ENCODE measurements around the gene TAF4B. TPM values are rescaled to one million over a fixed set of nuclear protein-coding genes. Genes with fewer than 3 reads are reported as not detected.

TAF4B gene
- total RNA-seq, 4 donors from 2014 or later, result 5.2 to 14.1 (median 8.1) TPM

DNA sequence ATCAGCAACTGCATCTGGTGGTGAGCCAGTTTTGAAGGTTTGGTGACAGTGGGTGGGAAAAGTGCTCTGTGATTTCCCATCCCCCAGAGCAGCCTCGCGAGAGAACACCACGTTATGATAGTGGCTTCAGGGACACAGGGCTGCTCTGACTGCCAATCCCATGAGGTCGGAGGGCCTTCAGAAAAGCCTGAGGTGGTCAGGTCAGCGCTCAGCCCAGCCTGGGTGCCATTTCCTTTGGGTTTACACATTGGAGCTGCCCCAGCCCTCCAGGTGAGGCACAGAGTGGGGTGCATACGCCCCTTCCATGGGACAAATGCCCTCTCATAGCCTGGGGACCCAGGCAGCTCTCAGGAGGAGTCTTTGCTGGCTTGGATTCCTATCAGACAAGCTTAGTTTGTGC is 195.3 kb downstream of the TAF4B start:
- no peaks in the 10 kb centered on the region for H3K36me3 ChIP-seq
- no peak overlapping the region for H3K4me3 ChIP-seq
- H3K27ac ChIP-seq (replicated peaks in 1 of 4), result no peak overlapping the region
- intact Hi-C loops (cut with DNase I), result no loop called here
- WGBS, result 79% methylated on average over 5 of the region's 6 CpGs
- no peaks in the 10 kb centered on the region for H3K27me3 ChIP-seq
- H3K4me1 ChIP-seq, result no peaks in the 10 kb centered on the region
- no peaks in the 10 kb centered on the region for H3K9me3 ChIP-seq
- TF ChIP-seq EP300 (IDR thresholded peaks at IDR 0.05) (no peak), POLR2A (IDR thresholded peaks at IDR 0.05; ENCODE audit: low read depth) (no peak), POLR2AphosphoS5 (IDR thresholded peaks at IDR 0.05) (no peak)
- TF ChIP-seq, protein P1, sequence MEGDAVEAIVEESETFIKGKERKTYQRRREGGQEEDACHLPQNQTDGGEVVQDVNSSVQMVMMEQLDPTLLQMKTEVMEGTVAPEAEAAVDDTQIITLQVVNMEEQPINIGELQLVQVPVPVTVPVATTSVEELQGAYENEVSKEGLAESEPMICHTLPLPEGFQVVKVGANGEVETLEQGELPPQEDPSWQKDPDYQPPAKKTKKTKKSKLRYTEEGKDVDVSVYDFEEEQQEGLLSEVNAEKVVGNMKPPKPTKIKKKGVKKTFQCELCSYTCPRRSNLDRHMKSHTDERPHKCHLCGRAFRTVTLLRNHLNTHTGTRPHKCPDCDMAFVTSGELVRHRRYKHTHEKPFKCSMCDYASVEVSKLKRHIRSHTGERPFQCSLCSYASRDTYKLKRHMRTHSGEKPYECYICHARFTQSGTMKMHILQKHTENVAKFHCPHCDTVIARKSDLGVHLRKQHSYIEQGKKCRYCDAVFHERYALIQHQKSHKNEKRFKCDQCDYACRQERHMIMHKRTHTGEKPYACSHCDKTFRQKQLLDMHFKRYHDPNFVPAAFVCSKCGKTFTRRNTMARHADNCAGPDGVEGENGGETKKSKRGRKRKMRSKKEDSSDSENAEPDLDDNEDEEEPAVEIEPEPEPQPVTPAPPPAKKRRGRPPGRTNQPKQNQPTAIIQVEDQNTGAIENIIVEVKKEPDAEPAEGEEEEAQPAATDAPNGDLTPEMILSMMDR (IDR thresholded peaks at IDR 0.05), result no peak
- DNase-seq (ENCODE audit: extremely low spot score), result peak; percentile 53

DNA sequence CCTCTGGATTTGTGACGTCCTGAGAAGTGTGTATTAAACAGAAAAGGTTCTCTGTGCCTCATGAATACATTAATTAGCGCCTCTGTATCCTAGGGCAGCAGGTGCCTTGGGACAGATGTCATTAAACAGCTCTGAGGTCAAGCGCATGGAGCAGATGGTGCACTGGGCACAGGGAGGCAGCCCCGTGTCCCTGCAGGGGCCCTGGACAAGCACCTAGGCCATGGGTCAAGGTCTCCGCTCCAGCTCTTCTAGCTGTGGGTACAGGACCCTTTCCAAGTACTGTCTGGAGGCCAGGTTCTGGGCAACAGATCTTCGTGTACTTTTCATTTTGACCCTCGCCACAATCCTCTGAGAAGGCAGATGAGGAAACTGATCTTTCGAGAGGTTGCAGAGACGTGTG is 195.7 kb downstream of the TAF4B start:
- no peak for TF ChIP-seq POLR2AphosphoS5 (IDR thresholded peaks at IDR 0.05)
- TF ChIP-seq, protein P1 (IDR thresholded peaks at IDR 0.05), result no peak
- TF ChIP-seq EP300 (IDR thresholded peaks at IDR 0.05), result no peak
- no peak for TF ChIP-seq POLR2A (IDR thresholded peaks at IDR 0.05; ENCODE audit: low read depth)
- Histone ChIP-seq H3K9me3 (no peaks in the 10 kb centered on the region), H3K27me3 (no peaks in the 10 kb centered on the region), H3K4me1 (no peaks in the 10 kb centered on the region), H3K27ac (replicated peaks in 1 of 4) (no peak overlapping the region), H3K4me3 (no peak overlapping the region), H3K36me3 (no peaks in the 10 kb centered on the region)
- DNase-seq (ENCODE audit: extremely low spot score), result no peak
- 90% methylated on average over 8 of the region's 9 CpGs for WGBS
- intact Hi-C loops (cut with DNase I), result no loop called here

DNA sequence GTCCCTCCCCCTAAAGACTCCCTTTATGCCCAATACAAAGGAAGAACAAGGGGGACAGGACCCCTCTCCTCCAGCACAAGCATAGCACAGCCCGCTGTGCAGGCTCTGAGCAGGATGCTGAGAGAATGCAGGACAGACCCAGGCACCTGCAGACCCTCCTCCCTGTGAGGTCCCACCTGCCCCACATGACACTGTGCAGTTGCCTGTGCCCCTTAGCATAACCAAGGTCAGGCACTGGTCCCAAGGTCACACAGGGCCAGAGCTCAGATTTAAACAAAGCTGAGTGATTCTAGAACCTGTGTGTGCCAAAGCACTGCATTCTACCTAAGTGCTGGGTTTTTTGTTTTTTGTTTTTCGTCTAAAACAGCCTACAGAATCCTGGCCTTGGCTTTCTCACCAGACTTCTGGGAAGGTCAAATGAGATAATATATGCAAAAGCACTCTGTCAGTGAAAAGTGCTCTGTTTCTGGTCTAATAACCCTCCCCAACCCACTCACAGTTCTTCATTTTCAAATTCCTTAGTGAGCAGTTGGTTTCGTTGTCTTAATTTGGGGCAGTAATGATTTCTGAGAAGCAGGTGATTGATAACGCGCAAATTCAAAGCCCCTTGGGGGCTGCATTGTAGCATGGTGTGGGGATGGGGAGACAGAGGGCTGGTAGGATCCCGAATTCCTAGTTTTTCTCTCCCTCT is 196.4 kb downstream of the TAF4B start:
- no peaks in the 10 kb centered on the region for H3K4me1 ChIP-seq
- H3K27ac ChIP-seq (replicated peaks in 1 of 4), result no peak overlapping the region
- no peaks in the 10 kb centered on the region for H3K9me3 ChIP-seq
- no peak for TF ChIP-seq POLR2AphosphoS5 (IDR thresholded peaks at IDR 0.05)
- intact Hi-C loops (cut with DNase I), result no loop called here
- 91% methylated on average over 6 of the region's 6 CpGs for WGBS
- no peaks in the 10 kb centered on the region for H3K36me3 ChIP-seq
- no peaks in the 10 kb centered on the region for H3K27me3 ChIP-seq
- DNase-seq (ENCODE audit: extremely low spot score), result peak; percentile 64
- H3K4me3 ChIP-seq, result no peak overlapping the region

DNA sequence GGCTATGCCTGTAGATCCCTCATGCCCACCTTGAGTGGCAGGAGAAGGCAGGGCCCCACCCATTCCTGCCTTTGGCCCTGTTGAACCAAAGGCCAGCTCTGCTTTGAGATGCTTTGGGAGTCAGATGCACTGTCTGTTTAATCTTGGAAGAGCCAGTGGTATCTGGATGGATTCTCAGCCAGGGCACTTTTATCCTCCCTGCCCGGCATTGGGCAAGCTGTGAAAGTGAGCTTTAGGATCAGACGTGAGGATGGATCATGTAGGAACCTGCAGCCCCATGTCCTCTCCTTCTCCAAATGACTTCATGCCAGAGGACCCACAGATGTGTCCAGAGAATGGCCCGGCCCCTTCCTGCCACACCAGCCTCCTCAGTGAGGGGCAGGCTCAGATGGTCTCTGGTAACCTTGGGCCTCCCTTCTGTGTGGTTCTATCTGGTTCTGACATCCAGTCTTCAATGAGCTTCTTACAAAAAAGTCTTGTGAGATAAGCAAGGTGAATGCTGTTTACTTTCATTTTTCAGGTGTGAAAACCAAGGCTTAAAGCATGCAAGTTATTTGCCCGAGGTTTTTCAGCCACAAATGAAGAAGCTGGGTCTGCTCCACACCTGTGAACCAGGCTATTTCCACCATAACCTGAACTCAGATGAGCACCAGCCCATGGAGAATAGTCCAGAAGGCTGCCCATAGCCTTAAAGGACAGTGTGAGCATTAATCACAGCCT is 198.3 kb downstream of the TAF4B start:
- WGBS, result 89% methylated on average over 4 of the region's 4 CpGs
- intact Hi-C loops (cut with DNase I), result no loop called here
- H3K4me1 ChIP-seq, result peaks cover 0 to under 1% (median 0%) of the 10 kb centered on the region in 4 donors

DNA sequence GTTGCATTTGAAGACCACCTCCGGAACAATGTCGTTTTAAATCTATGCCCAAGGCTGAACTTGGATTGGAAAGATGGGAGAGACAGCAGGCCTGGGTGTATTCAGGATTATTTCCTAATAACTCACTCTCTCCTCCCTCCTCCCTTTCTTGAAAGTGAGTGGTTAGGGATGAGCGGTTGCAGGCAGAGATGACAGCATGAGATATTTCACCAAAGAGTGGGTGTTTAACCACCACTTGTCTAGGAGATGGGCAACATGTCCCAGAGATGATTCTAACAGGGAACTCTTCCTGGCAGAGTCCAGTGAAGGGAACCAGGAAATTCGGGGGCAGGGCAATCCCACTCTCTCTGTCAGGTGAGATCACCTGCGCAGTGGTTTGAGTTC is 198.9 kb downstream of the TAF4B start:
- 79% methylated on average over 5 of the region's 5 CpGs for WGBS
- DNase-seq (ENCODE audit: extremely low spot score), result peak; percentile 64
- intact Hi-C loops (cut with DNase I), result no loop called here
- Histone ChIP-seq H3K4me1 (peaks cover 0 to 3% (median 2%) of the 10 kb centered on the region in 4 donors), H3K36me3 (no peaks in the 10 kb centered on the region), H3K27ac (replicated peaks in 1 of 4) (no peak overlapping the region), H3K9me3 (no peaks in the 10 kb centered on the region), H3K27me3 (no peaks in the 10 kb centered on the region), H3K4me3 (no peak overlapping the region)
- TF ChIP-seq, protein P1 (IDR thresholded peaks at IDR 0.05), result no peak
- no peak for TF ChIP-seq EP300 (IDR thresholded peaks at IDR 0.05)
- TF ChIP-seq POLR2A (IDR thresholded peaks at IDR 0.05; ENCODE audit: low read depth), result no peak
- no peak for TF ChIP-seq POLR2AphosphoS5 (IDR thresholded peaks at IDR 0.05)

More for the DNA sequence above, 198.3 kb downstream of the TAF4B start:
- Histone ChIP-seq H3K27me3 (no peaks in the 10 kb centered on the region), H3K36me3 (no peaks in the 10 kb centered on the region), H3K9me3 (no peaks in the 10 kb centered on the region), H3K27ac (replicated peaks in 1 of 4) (no peak overlapping the region), H3K4me3 (no peak overlapping the region)
- peak; percentile 86 for DNase-seq (ENCODE audit: extremely low spot score)
- TF ChIP-seq POLR2A (IDR thresholded peaks at IDR 0.05; ENCODE audit: low read depth) (no peak), EP300 (IDR thresholded peaks at IDR 0.05) (no peak), POLR2AphosphoS5 (IDR thresholded peaks at IDR 0.05) (no peak)
- TF ChIP-seq, protein P1 (IDR thresholded peaks at IDR 0.05), result no peak
